HG02884 (cell line): ENCODE measurements around the gene HAT1.

Source experiments
- ATAC-seq: cut with Tn5 transposase; IDR thresholded peaks from one replicate; pipeline ENCODE4 v1.9.1; 2021; ENCODE audit warnings: mild to moderate bottlenecking, moderate library complexity; ENCODE audit not compliant: unreplicated experiment

The HAT1 gene

GRCh38 chr2:171919453-171919852 is 2.8 kb upstream of the HAT1 start:
- ATAC-seq = no peak

DNA sequence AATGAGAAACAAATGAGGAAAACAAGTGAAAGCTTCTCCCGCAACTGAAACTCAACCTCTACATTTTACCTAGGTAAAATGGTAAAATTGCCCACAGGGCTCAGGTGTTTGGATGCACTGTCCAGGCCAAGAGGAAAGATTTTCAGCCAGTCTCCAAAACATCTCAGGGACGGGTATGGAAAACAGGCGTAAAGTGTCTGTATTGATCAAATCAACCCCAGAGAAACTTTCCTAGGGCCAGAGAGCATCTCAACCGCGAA is 361 bp upstream of the HAT1 start:
- ATAC-seq = no peak

- ATAC-seq = no peak
These were observed 945 bp downstream of the HAT1 start for GRCh38 chr2:171923206-171923605.

DNA sequence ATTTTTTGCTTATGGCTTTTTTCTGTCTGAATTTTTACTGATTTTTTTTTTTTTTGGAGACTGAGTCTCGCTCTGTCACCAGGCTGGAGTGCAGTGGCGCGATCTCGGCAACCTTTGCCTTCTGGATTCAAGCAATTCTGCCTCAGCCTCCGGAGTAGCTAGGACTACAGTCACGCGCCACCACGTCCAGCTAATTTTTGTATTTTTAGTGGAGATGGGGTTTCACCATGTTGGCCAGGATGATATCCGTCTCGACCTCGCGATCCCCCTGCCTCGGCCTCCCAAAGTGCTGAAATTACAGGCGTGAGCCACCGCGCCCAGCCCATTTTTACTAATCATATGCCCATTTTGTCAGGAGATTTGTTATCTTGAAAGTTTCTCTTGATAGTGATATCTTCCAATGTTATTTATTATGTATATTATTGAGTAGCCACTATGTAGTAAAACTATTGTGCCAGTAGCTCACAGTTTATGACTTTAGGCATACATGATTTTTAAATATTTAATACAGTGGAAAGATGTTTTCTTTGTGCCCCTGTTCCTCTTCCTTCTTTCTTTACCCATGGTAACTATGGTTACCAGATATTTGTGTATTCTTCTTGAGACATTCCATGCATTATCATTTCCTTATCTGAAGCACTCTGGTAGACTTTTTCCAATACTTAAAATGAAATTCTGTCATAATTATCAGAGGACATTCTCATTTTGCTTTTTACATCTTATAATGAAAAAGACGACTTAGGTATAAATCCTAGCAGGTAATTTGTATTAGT is 2.1 kb downstream of the HAT1 start:
- ATAC-seq = no peak

DNA sequence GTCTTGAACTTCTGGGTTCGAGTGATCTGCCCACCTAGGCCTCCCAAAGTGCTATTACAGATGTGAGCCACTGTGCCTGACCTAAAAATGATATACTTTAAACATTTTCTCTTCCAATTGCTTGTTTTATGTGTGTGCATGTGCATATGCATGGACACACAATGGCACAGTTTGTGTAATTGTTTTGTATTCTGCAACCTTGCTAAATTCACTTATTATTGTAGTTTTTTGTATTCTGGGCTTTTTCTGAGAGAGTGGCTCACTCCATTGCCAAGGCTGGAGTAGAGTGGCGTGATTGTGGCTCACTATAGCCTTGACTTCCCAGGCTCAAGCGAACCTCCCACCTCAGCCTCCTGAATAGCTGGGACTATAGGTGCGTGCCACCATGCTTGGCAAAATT is 8.1 kb downstream of the HAT1 start:
- ATAC-seq = no peak

- no peak for ATAC-seq
These were observed 16.9 kb downstream of the HAT1 start for GRCh38 chr2:171939058-171939742.

GRCh38 chr2:171939743-171940071 is 17.4 kb downstream of the HAT1 start:
- ATAC-seq = no peak

GRCh38 chr2:171941316-171941699 is 19.0 kb downstream of the HAT1 start:
- ATAC-seq = no peak

GRCh38 chr2:171943869-171944268 is 21.6 kb downstream of the HAT1 start:
- no peak for ATAC-seq

DNA sequence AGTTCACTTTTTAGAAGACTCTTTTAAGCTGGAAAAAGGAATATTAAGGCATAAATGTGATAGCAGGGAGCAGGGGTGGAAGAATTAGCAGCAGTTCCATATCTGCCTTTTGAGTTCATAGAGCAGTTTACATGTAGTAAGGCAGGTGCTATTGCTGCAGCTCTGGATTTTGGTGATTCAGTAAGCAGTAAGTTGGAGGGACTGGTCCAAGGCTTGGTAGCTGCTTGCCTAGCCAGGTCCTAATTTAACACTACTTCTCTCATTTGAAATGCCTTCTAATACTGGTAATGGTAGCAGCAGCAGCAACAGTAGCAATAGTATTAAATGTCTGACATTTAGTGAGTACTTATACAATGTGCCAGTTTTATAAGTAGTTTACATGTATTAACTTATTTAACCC is 30.0 kb downstream of the HAT1 start:
- ATAC-seq = no peak

DNA sequence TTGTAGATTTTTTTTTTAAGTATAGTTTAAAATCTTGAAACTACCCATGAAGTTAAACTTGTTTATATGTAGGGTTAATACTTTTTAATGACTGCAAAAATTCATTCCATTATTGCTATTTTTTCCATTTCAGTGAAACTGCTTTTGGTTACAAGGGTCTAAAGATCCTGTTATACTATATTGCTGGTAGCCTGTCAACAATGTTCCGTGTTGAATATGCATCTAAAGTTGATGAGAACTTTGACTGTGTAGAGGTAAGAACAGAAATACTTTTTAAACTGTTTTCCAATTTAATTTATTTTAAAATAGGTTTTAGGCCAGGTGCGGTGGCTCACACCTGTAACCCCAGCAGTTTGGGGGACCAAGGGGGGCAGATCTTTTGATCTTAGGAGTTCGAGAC is 30.5 kb downstream of the HAT1 start:
- no peak for ATAC-seq

GRCh38 chr2:171956135-171956825 is 34.0 kb downstream of the HAT1 start:
- ATAC-seq = no peak

GRCh38 chr2:171957061-171957460 is 34.8 kb downstream of the HAT1 start:
- ATAC-seq = no peak

GRCh38 chr2:171958475-171958874 is 36.2 kb downstream of the HAT1 start:
- ATAC-seq = no peak

- no peak for ATAC-seq
These were observed 37.7 kb downstream of the HAT1 start for GRCh38 chr2:171959998-171960397.

GRCh38 chr2:171960570-171960969 is 38.3 kb downstream of the HAT1 start:
- ATAC-seq = no peak

DNA sequence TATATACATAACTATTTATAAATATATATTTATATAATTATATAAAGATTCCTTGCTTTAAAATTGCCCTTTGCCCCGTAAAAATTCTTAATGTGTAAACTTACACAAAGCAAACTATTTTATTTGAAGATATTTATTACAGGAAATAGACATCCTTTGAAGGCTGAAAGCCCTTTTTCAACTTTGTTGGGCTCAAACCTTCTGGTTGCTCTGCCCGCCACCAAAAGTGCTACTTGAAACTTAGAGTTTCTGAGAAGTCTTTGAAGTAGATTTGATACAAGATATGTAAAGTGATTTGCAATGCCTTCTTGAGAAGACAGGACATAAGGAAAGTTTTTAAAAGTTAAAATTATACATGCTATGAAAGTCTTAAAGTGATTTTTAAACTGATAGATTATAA is 40.9 kb downstream of the HAT1 start:
- ATAC-seq = no peak

- no peak for ATAC-seq
These were observed 42.0 kb downstream of the HAT1 start for GRCh38 chr2:171964308-171964707.

- no peak for ATAC-seq
These were observed 43.0 kb downstream of the HAT1 start for GRCh38 chr2:171965238-171965637.

- ATAC-seq = no peak
These were observed 43.4 kb downstream of the HAT1 start for GRCh38 chr2:171965661-171966060.

DNA sequence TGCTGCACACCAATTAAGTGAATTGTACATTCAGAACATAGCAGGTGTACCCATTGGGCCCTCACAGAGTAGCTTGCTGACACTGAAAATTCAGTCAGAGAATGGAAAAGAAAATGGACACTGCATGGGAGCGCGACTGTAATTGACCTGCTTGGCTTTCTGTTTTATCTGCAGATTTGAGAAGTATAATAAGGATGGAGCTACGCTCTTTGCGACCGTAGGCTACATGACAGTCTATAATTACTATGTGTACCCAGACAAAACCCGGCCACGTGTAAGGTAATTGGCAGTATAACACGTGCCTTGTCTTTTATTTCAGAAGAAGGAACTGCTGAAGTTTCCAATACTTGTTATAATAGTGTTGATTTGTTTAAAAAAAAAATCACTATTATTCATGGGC is 44.0 kb downstream of the HAT1 start:
- no peak for ATAC-seq

- ATAC-seq = no peak
These were observed 44.4 kb downstream of the HAT1 start for GRCh38 chr2:171966688-171967087.
